ENCODE results near the gene CCDC40.
"Not testable (repeated sequence)": the region's sequence is repeated elsewhere in the genome, so short reads cannot be mapped to it uniquely, and the experiment has no call there.

The CCDC40 gene

GRCh38 chr17:80024206-80024972, 12.1 kb upstream of the CCDC40 start:
- FAIRE-seq: no peak

GRCh38 chr17:80025140-80025539, 11.3 kb upstream of the CCDC40 start:
- no peak for FAIRE-seq

DNA sequence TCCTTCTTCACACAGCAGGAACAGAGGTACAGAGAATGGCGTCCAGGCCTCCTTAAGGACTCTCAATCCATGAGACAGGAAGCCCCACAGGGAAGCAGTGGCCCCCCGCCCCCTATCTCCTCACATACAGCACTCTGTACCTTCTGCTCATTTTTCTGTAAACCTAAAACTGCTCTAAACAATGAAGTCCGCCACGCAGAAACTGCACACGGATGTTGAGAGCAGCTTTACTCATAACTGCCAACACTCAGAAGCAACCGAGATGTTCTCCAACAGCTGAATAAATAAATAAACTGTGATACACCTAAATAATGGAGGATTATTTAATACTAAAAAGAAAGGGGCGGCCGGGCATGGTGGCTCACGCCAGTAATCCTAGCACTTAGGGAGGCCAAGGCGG, 10.6 kb upstream of the CCDC40 start:
- no peak for FAIRE-seq

DNA sequence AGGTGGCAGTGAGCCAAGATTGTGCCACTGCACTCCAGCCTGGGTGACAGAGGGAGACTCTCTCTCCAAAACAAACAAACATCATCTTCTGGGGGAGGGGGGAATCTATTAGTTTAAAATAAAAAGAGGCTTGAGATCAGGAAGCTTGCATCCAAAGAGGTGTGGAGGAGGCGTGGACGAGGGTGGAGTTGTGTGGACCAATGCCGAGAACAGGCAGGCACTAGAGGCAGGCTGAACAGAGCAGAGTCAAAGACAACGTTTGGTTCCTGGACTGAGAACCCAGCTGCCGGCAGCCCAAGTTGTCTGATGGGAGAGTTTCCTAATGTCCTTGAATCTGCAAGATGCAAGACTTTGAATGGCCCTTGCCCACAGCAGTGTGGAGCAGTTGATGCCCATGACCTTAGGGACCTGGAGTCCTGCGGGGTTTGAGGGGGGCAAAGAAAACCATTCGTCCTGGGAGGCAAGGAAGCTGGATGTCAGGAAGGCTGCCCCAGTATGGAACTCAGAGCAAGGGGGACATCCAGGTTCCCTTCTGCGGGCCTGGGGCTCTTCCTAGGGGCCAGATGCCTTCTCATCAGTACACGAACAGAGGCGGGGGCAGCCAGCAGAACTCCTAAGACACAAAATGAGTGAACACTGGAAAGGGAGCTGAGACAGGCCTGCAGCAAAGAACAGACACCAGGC, 9.9 kb upstream of the CCDC40 start:
- no peak for FAIRE-seq

DNA sequence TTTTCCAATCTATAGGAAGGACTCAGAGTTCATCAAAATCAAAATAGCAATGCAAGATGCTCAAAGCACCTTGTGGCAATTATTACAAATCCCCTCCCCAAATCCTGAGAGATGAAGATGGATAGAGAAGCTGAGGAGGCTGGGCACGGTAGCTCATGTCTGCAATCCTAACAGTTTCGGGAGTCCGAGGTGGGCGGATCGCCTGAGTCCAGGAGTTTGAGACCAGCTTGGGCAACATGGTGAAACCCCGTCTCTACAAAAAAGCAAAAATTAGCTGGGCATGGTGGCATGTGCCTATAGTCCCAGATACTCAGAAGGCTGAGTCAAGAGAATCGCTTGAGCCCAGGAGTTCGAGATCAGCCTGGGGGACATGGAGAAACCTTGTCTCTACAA, 9.4 kb upstream of the CCDC40 start:
- no peak for FAIRE-seq

DNA sequence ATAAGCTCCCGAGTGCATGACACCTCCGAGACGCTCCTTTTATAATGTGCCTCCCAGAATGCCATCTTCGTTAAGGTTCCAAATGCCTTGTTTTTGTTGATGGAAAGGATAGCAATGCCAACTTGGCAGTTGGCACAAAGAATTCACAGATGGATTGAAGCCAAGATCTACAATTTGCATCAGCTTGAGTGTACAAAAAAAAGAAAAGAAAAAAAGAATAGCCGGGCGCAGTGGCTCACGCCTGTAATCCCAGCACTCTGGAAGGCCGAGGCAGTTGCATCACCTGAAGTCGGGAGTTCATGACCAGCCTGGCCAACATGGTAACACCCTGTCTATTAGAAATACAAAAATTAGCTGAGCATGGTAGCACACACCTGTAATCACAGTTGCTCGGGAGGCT, 8.4 kb upstream of the CCDC40 start:
- no peak for FAIRE-seq

- no peak for FAIRE-seq
These were observed 7.0 kb upstream of the CCDC40 start for GRCh38 chr17:80029258-80029974.

DNA sequence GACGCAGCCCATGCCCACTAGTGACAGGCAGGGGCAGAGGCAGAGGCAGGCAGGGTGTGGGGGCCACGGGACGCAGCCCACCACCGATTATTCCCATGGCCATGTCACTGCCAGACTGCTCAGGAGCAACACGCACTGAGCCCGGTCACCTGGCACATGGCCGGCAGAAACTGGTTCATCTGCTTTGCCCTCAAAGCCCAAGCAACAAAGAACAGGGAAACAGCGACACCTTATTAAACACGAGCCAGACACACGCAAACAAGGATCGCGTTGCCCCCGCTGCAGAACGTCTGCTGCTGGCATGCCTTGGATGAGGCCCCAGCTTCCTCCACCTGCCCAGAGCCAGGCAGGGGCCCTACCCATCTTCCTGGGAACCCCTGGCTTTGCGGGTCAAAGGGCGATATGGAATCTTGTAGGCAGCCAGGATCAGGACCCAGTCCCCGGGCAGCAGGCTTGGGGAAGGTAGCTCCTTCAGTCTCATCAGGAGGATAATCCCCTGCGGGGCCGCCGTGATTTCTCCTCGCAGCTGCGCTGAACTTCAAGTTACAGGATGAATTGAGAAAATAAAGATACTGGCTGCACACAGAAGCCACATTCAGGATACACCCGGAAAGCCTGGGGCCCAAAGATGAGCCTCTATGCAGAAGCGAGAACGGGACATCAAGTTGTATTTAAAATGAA, 5.6 kb upstream of the CCDC40 start:
- no peak for FAIRE-seq

GRCh38 chr17:80031691-80032430, 4.6 kb upstream of the CCDC40 start:
- FAIRE-seq: no peak

DNA sequence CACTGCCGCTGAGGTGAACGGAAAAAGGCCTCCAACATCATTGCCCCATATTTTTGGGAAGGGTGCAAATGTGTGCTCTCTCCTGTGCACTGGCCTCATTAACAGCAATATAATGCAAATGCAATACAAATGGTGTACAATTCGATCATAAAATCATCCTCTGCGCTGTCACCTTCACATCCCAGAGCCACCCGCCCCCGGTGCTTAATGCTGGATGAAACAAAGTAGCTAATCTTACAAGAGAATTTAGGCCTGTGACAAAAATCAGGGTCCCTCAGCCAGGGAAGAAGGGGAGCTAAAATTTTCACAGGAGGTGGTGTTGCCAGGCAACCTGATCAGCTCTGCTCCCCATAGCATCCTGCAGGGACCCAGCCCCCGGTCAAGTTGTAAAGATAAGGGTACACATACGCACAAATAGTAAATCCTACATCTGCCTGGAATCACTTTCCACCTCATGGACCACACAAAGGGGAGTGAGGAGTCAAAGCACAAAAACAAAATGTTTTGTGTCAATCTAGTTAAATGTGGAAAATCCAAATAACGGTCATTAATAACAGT, 3.7 kb upstream of the CCDC40 start:
- no peak for FAIRE-seq

- no peak for FAIRE-seq
These were observed 2.6 kb upstream of the CCDC40 start for GRCh38 chr17:80033840-80034239.

DNA sequence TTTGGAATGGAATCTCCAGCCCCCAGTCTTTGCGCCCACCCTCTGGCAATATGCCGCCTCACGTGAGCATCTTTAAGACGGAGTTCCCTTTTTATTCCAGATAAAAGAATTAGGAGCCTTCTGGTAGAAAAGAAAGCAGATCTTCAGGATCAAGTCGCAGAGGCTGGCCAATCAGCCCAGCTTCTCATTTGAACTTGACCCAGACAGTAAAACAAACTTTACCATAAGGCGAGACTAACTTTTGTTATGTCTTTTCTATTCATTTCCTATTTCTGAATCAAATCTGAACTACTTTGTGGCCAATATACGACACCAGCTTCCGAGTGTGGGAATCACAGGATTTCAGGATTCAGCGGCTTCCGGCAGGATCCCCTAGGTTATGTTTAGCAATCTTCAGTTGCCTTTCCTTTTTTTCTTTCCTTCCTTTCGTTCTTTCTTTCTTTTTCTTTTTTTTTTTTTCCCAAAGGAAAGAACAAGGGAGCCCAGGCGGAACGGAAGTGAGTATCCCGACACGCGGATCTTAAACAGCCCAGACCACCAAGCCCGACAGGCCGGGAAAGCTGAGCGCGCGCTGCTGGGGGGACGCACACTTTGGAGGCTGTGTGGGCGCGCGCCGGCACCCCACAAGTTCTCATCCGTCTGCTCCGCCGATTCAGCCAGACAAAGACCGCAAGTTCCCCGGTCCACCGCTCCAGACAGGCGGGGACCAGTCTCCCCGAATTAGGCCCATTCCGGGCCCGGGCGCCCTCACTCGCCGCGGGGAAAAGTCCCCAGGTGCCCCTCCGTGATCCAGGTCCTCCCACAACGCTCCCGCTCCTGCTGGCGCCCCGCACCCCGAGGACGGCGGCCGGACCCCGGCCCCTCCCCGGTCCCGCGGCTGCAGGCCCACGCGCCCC, 1.4 kb upstream of the CCDC40 start:
- no peak for FAIRE-seq

GRCh38 chr17:80035687-80035936, 830 bp upstream of the CCDC40 start, which contains the start of gene TBC1D16:
Gene TBC1D16 (minus strand): TSS chr17:80035872. CDS start chr17:80013547, 22,325 bp downstream.
- FAIRE-seq: no peak

GRCh38 chr17:80036715-80037477, 454 bp downstream of the CCDC40 start:
- FAIRE-seq: no peak

- FAIRE-seq: no peak
These were observed 7.5 kb downstream of the CCDC40 start for GRCh38 chr17:80043963-80044362.

- FAIRE-seq: no peak
These were observed 9.3 kb downstream of the CCDC40 start for GRCh38 chr17:80045703-80046102.

- FAIRE-seq: not testable (repeated sequence)
These were observed 10.3 kb downstream of the CCDC40 start for GRCh38 chr17:80046709-80047108.

- no peak for FAIRE-seq
These were observed 10.7 kb downstream of the CCDC40 start for GRCh38 chr17:80047176-80047575.

- no peak for FAIRE-seq
These were observed 13.5 kb downstream of the CCDC40 start for GRCh38 chr17:80049986-80050385.

GRCh38 chr17:80050706-80051105, 14.3 kb downstream of the CCDC40 start:
- no peak for FAIRE-seq

DNA sequence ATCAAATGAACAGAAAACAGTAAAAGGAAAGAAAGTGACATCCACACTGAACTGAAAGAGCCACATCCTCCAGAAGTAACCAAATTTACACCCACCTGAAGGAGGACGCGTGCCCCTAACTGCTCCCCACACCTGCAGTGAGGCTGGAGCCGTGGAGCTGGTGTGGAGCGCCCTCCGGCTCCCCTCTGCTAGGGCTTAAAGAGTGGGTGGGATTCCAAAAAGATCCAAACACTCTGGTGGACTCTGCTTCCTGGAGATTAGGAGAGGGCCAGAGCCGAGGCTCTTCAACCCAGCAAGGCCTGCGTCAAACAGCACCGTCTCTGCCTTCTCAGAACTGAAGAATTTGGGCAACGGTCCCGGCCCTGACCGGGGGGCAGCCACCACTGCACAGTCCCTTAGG, 15.2 kb downstream of the CCDC40 start:
- no peak for FAIRE-seq
